Activated naive CD4-positive, alpha-beta T cell treated with anti-CD3 and anti-CD28 coated beads for 36 hours (primary cell): ENCODE measurements around the gene SERPINA6. TPM values are rescaled to one million over a fixed set of nuclear protein-coding genes. Genes with fewer than 3 reads are reported as not detected.
"Not testable (repeated sequence)": the region's sequence is repeated elsewhere in the genome, so short reads cannot be mapped to it uniquely, and the experiment has no call there.

Experiments used
- CTCF ChIA-PET: fragments of 350-600 bp; sonication (Branson Sonifier 250); formaldehyde crosslinking; loops from one replicate; lab custom pipeline; 2021; ENCODE audit warnings: antibody characterized with exemption; lab: Charles Lee
- DNase-seq: peaks from one replicate; pipeline ENCODE4 v3.0.0-alpha.2; 2020
- H3K27ac Mint-ChIP-seq: one replicate; pipeline ENCODE4 v1.8.0; 2021; ENCODE audit warnings: mild to moderate bottlenecking, mixed read lengths
- H3K27me3 Mint-ChIP-seq: one replicate; pipeline ENCODE4 v1.8.0; 2021; ENCODE audit warnings: low read depth, mixed read lengths
- H3K36me3 Mint-ChIP-seq: one replicate; pipeline ENCODE4 v1.8.0; 2021; ENCODE audit warnings: low read depth, mixed read lengths
- H3K4me1 Mint-ChIP-seq: one replicate; pipeline ENCODE4 v1.8.0; 2021; ENCODE audit warnings: low read depth, mixed read lengths
- H3K4me3 Mint-ChIP-seq: one replicate; pipeline ENCODE4 v1.8.0; 2021; ENCODE audit warnings: mild to moderate bottlenecking, moderate library complexity, mixed read lengths
- H3K9me3 Mint-ChIP-seq: one replicate; pipeline ENCODE4 v1.8.0; 2021; ENCODE audit warnings: mixed read lengths
- intact Hi-C: fragments of 100-400 bp; cut with micrococcal nuclease; formaldehyde crosslinking; loops from one replicate; pipeline ENCODE4 v1.15.1; 2023
- total RNA-seq, 2 experiments: library from RNA; stranded (reverse); gene quantifications; one replicate each; pipeline ENCODE4 v1.2.3, GENCODE V29; 2021

The SERPINA6 gene
- total RNA-seq, 2 experiments from 2014 or later: not detected

- H3K27ac Mint-ChIP-seq, H3K4me1 Mint-ChIP-seq, DNase-seq, H3K27me3 Mint-ChIP-seq, H3K4me3 Mint-ChIP-seq, H3K36me3 Mint-ChIP-seq, H3K9me3 Mint-ChIP-seq, intact Hi-C loops: not testable (repeated sequence)
- CTCF ChIA-PET: interaction anchor here (0.8 to 1.0 kb wide), 2 partner anchors 89 to 115 kb away, joined by 3 read pairs; partner anchors contain the start of gene SERPINA2
These were observed 46.1 kb downstream of the SERPINA6 start for GRCh38 chr14:94276898-94277561.

GRCh38 chr14:94269156-94269555 lies 54.0 kb downstream of the SERPINA6 start:
- peaks cover 9% of the 10 kb centered on the region for H3K36me3 Mint-ChIP-seq
- DNase-seq: no peak
- intact Hi-C loops: no loop called here
- no peaks in the 10 kb centered on the region for H3K9me3 Mint-ChIP-seq
- H3K4me1 Mint-ChIP-seq: no peaks in the 10 kb centered on the region
- CTCF ChIA-PET: no interaction called here
- no peak overlapping the region for H3K27ac Mint-ChIP-seq
- no peak overlapping the region for H3K4me3 Mint-ChIP-seq
- H3K27me3 Mint-ChIP-seq: no peaks in the 10 kb centered on the region

GRCh38 chr14:94268582-94268981 lies 54.6 kb downstream of the SERPINA6 start:
- H3K4me1 Mint-ChIP-seq, intact Hi-C loops, H3K27ac Mint-ChIP-seq, CTCF ChIA-PET, H3K4me3 Mint-ChIP-seq, DNase-seq, H3K9me3 Mint-ChIP-seq, H3K27me3 Mint-ChIP-seq: not testable (repeated sequence)
- H3K36me3 Mint-ChIP-seq: peaks cover 10% of the 10 kb centered on the region

- no peak overlapping the region for H3K27ac Mint-ChIP-seq
These were observed 55.8 kb downstream of the SERPINA6 start for GRCh38 chr14:94267352-94267751.

GRCh38 chr14:94264195-94264594 lies 58.9 kb downstream of the SERPINA6 start:
- H3K4me1 Mint-ChIP-seq, CTCF ChIA-PET, H3K9me3 Mint-ChIP-seq, H3K27me3 Mint-ChIP-seq, H3K27ac Mint-ChIP-seq, H3K4me3 Mint-ChIP-seq, intact Hi-C loops, DNase-seq: not testable (repeated sequence)
- H3K36me3 Mint-ChIP-seq: peaks cover 29% of the 10 kb centered on the region

More at GRCh38 chr14:94267352-94267751, 55.8 kb downstream of the SERPINA6 start:
- H3K4me1 Mint-ChIP-seq: no peaks in the 10 kb centered on the region
- CTCF ChIA-PET: no interaction called here
- no peak overlapping the region for H3K4me3 Mint-ChIP-seq
- H3K27me3 Mint-ChIP-seq: no peaks in the 10 kb centered on the region
- peaks cover 16% of the 10 kb centered on the region for H3K36me3 Mint-ChIP-seq
- intact Hi-C loops: no loop called here
- peaks cover 5% of the 10 kb centered on the region for H3K9me3 Mint-ChIP-seq
- DNase-seq: no peak

Other genes with a start within 250 kb of the SERPINA6 start
- 100 to 1,000 TPM; 190 to 200 TPM for gene DDX24, start 242.1 kb downstream of the SERPINA6 start, total RNA-seq
- gene IFI27L1, start 242.0 kb downstream of the SERPINA6 start, total RNA-seq: 10 to 100 TPM; 33.9 to 35.8 TPM
- gene IFI27, start 212.6 kb downstream of the SERPINA6 start, total RNA-seq: 1 to 10 TPM; 1.5 to 2.3 TPM
- gene IFI27L2, start 193.7 kb downstream of the SERPINA6 start, total RNA-seq: 10 to 100 TPM; 67.0 to 73.4 TPM
- gene PPP4R4, start 149.0 kb downstream of the SERPINA6 start, total RNA-seq: 10 to 100 TPM; 13.2 to 13.9 TPM
- gene SERPINA10, start 30.1 kb downstream of the SERPINA6 start, total RNA-seq: not detected
- gene SERPINA2, start 43.4 kb upstream of the SERPINA6 start, total RNA-seq: not detected
- 1 to 10 TPM; 3.1 to 4.3 TPM for gene SERPINA1, start 65.3 kb upstream of the SERPINA6 start, total RNA-seq
- gene SERPINA11, start 129.5 kb upstream of the SERPINA6 start, total RNA-seq: not detected
- not detected for gene SERPINA9, start 152.9 kb upstream of the SERPINA6 start, total RNA-seq
- not detected for gene SERPINA12, start 186.1 kb upstream of the SERPINA6 start, total RNA-seq
- not detected for gene SERPINA4, start 238.1 kb upstream of the SERPINA6 start, total RNA-seq